Glomerular visceral epithelial cell (primary cell): ENCODE measurements around the gene KIAA1671.
"Not testable (repeated sequence)": the region's sequence is repeated elsewhere in the genome, so short reads cannot be mapped to it uniquely, and the experiment has no call there.

ENCODE experiments used
- DNase-seq: peaks from one replicate; pipeline ENCODE4 v3.0.0-alpha.2; 2016; ENCODE audit errors: extremely low spot score

The KIAA1671 gene

DNA sequence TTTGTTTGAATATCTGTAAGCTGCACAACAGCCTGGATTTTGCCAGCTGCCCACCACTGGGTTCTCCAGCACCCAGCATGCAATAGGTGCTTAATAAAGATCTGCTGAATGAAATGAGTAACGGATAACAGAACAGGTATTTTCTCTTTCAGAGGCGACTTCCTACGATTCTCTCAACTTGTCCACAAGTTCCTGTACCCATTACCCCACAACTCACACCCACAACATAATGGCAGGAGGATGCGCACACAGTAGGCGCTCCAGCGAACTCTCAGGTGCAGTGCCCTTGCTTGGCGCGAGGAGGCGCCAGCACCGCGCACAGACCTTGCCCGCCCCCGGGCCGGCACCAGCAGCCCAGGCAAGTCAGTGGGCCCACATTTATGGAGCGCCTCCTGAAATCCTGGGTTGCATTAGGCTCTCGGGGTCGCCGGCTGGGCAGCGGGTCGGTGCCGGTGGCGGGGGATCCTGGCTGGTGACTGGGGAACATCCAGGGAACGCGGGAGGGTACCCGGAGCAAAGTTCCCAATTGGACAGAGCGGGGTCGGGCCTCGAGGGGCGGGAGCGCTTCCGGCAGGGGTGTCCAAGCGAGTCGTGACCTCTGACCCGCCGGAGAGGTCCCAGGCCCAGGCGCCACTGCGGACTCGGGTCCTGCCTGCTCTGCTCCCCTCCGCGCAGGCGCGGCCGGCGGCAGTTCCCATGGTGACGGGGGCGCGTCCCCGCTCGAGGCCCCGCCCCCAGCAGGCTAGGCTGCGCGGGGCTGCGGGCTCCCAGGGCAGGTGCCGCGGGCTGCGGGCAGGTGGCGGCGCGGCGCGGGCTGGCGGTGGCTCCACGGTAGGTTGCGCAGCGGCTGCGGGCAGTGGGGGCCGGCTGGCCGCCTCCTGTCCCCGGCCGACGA, at the start of gene KIAA1671:
TSS of gene KIAA1671 (plus strand) at position 775 of the 895 bp plus-strand sequence. CDS start 75,284 bp downstream, outside the sequence.
- peak; percentile 84 for DNase-seq

DNA sequence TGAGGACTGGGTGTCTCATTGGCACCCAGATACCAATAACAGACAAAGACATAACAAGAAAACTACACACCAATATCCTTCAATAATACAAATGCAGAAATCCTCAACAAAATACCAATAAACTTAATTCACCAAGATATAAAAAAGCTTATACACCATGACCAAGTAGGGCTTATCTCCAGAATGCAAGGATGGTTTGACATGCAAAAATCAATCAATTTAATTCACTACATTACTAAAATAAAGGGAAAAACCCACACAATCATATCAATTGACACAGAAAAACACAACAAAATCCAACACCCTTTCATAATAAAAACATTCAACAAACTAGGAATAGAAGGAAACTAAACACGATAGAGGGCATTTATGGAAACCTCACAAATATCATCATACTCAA, 46.6 kb upstream of the KIAA1671 start:
- DNase-seq: no peak

DNA sequence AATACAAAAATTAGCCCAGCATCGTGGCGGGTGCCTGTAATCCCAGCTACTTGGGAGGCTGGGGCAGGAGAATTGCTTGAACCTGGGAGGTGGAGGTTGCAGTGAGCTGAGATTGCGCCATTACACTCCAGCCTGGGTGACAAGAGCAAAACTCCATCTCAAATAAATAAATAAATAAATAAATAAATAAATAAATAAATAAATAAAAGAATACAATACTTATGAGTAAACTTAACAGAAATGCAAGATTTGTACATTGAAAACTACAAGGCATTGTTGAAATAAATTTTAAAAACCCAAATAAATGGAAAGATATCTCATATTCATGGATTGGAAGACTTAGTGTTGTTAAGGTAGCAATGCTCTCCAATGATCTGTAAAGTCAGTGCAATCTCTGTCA, 45.4 kb upstream of the KIAA1671 start:
- DNase-seq: not testable (repeated sequence)

DNA sequence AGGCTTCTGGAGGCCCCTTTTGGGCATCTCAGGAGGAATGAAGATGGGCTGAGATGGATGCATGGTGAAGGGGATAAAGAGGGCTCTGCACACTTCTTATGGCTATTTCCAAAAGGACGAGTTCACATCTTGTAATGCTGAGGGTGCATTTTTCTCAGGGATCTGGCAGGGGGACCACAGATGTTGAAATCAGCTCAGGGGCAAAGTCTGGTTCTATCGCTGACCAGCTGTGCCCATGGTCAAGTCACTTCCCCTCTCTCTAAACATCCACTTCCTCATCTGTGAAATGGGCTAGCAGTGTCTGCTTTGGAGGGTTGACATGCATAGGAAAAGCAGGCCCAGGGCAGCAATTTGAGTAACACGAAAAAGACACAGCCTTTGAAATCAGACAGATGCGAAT, 32.5 kb upstream of the KIAA1671 start:
- no peak for DNase-seq

DNA sequence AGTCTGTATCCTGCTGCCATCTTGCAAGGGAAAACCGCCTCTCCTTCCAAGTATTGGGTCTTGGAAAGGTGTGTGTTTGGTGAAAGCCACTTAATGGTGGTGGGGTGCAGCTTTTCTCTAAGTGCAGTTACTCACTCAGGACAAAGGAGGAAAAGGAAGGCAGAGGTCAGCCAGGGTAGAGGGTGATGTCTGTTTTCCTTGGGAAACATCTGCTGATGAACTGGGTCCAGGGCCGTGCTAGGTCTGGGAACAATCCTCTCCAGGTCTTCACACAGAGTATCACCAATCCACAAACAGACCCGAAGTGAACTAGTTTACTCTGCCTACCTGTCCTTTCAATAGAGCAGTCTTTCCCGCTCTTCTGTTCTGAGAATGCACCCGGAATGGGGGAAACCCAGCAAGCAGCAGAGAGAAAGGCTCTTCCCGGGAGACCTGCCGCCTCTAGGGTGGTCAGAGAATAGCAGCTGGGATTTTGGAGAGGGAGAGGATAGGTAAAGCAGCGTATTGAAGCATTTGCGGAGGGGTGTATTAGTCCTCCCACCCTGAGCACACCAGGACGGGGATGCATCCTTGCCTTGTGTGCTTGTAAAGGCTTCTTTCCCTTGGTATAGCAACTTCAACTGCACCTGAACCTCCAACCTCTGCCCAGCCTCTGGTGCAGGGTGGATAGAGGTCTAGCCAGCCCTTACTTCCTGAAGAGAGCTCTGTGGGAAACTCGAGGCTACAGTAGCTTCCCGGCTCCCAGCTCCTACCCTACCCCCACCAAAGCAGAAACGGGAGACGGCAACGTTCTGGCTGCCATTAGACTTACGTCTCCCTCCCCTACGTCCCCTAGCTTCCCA, 26.7 kb upstream of the KIAA1671 start:
- no peak for DNase-seq

DNA sequence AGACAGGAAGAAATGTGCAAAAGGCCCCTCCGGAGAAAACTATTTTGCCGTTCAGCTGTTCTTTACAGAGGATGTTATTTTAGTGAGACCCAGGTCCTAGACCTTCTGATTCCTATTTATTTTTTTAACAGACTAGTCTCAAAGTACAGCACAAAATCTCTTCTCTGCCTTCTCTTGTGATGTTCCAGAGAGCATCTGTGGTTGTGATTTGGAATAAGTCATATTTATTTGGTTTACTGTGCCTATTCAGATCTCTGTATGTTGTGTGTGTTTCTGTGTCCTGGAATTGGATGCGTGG, 26.1 kb upstream of the KIAA1671 start:
- DNase-seq: no peak

DNA sequence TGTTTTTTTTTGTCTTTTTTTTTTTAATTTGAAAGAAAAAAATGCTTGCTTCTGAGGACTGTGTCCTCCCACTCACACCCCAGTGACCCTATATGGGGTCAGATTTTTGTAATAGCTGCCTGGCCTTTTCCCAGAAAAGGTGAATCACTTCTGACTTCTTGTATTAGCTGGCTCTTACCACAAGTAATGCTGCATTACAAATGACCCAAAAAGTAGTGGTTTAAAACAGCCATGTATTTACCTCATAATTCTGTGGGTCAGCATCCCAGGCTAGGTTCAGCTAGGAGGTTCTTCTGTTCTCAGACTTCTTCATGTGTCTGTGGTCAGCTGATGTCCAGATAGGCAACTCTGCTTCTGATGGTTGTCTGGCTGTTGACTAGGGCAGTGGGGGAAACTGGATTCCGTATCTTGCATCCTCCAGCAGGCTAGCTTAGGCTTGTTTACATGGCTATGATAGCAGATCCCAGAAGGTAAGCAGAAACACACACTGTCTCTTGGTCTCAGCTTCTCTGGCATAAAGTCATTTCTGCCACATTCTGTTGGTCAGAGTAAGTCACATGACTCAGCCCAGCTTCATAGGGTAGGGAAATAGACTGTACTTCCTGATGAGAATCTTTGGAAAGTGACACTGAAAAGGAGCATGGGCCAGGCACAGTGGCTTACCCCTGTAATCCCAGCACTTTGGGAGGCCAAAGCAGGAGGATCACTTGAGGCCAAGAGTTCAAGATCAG, 25.5 kb upstream of the KIAA1671 start:
- no peak for DNase-seq

DNA sequence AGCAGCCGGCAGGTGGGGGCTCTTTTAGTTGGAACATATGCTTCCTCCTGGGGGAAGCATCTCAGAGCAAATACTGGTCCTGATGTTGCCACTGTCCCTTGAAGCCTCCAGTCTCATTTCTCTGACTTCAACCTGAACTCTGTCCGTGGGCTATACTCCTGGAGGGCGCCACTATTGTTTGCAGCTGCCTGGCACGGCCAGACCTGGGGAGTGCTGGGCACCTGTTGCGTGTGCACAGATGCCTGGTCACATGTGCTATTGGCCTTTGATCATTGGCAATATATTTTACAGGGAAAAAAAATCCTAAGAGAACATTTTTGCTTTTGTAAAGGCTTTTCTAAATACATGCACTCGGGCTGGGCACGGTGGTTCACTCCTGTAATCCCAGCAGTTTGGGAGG, 24.2 kb upstream of the KIAA1671 start:
- DNase-seq: no peak

DNA sequence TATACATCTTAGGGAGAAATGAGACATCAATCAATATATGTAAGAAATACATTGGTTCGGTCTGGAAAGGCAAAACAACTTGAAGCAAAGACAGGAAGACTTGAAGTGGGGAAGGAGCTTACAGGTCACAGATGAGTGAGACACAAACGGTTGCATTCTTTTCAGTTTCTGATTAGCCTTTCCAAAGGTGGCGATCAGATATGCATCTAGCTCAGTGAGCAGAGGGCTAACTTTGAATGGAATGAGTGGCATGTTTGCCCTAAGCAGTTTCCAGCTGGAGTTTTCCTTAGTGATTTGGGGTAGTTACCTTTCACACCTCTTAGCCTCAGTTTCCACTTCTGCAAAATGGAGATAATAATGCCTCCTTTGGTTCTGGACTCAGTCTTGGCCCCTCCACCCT, 21.8 kb upstream of the KIAA1671 start:
- no peak for DNase-seq

DNA sequence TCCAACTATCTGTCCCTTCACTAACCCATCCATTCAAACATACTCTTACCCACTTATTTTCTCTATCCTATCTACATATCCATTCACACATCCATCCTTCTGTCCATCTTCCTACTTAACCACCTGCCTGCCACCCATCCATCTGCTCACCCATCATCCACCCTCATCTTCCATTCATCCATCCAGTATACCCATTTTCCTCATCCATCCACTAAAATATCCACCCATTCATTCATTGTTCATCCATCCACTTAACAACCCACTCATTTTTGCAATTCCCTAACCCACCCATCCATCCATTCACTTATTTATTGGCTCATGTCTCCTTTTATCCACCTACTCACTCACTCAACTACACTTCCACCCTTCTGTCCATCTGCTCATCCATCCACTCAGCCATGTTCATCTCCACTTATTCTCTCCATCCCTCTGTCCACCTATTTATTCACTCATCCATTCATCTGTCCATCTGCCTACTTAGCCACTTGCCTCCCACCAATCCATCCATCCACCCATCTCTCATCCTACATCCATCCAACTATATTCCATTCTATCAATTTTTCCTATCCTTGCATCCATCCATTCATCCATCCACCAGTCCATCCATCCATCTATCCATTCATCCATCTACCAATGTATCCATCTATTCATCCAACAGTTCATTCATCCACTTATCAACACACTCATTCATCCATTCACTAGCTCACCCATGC, 16.6 kb upstream of the KIAA1671 start:
- no peak for DNase-seq

DNA sequence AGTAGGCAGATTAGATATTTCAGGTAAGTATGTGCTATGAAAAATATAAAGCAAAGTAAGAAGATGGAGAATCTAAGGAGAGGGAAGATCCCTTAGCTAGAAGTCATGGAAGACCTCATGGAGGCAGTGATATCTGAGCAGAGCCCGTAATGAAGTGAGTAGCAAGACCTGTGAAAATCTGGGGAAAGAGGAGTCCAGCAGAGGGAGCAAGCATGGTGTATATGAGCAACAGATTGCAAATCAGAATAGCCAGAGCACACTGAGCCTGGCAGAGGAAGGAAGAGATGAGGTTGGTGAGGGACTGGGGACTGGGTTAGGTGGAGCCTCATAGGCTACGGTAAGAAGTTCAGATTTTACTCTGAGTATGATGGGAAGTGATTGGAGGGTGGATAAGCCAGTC, 15.4 kb upstream of the KIAA1671 start:
- DNase-seq: peak; percentile 19

DNA sequence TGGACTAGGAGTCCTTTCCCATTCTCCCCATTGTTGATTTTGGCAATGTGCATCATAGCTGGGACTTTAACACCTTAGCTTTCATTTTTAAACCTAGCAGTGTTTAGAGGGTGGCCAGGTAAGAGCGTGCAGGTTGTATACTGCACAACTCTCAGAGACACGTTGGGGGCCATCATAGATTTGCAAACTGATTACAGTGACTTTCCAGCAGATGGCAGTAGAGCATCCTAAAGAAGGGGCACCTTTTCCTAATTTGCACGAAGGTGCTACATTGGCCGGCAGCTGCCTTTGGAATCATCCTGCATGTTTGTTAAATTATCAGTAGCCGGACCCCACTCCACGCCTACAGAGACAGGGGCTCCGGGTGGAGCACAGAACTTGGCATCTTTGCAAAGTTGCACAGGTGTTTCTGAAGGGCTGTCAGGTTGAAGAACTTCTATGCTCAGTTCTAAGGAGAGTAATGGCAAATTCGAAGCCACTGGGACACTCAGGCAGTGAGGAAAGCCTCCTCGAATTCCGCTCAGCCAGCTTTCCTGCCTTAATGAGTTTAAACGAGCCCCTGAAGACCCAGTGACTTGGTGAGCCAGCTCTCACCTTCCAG, 13.7 kb upstream of the KIAA1671 start:
- peak; percentile 34 for DNase-seq

DNA sequence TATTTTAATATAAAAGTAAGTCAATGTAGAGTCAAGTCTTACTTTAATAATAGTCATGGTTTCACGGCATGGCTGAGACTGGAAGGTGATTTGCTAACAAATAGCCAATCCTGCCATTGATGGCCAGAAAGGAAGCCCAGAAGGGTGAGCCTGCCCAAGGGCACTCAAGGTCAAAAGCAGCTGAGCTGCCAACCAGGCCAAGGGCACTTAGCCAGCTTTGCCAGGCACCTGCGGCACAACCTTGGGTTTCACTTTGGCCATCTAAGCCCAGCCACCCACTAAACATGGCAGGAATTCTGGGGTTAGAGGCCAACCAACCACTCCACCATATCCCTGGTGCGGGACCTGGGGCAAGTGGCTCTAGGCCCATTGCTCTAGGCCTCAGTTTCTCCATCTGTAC, 10.2 kb upstream of the KIAA1671 start:
- DNase-seq: no peak

DNA sequence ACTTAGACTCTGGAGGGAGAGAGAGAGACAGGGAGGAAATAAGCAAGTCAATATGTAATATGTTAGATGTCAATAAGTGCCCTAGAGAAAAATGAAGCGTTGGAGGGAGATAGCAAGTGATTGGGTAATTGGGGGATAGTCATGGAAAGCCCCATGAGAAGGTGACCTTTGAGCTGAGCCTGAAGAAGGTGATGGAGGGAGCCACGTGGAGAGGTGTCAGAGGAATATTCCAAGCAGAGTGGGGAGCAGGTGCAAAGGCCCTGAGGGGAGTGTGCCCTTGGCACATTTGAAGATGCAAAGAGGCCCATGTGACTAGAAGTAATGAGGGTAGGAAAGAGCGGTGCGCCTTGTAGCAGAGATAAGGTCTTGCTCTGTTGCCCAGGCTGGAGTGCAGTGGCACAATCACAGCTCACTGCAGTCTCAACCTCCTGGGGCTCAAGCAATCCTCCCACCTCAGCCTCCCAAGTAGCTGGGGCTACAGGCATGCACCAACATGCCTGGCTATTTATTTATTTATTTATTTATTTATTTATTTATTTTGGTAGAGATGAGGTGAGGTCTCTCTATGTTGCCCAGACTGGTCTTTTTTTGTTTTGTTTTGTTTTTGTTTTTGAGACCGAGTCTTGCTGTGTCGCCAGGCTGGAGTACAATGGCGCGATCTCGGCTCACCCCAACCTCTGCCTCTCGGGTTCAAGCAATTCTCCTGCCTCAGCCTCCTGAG, 8.1 kb upstream of the KIAA1671 start:
- no peak for DNase-seq

DNA sequence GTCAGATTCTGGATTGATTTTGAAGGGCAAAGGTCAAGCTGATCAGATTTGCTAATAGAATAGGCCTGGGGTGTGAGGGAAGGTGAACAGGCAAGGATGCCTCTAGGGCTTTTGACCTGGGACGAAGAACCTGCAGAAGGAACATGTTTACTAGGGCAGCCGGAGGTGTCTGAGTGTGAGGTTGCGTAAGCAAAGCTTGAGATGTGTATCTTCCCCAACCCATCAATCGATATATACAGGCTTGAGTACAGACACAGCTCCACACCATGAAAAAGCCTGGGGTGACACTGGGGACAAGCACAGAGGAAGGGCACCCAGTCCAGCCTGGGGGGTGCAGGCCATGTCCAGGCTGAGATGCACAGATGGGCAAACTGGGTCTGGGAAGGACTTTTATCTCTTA, 7.1 kb upstream of the KIAA1671 start:
- DNase-seq: no peak

DNA sequence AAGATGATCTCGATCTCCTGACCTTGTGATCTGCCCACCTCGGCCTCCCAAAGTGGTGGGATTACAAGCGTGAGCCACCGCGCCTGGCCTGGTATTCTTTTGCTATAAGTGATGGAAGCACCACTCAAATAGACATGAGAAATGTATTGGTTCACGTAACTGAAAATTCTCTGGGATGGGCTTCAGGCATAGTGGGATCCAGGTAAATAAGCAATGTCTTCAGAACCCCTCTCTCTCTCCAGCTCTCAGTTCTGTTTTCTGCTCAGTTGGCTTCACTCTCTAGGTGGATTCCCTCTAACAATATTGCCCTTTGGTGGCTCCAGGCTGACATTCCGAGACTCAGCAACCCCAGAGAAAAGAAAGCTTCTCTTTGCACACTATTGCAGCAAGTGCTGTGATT, 5.1 kb upstream of the KIAA1671 start:
- DNase-seq: no peak

DNA sequence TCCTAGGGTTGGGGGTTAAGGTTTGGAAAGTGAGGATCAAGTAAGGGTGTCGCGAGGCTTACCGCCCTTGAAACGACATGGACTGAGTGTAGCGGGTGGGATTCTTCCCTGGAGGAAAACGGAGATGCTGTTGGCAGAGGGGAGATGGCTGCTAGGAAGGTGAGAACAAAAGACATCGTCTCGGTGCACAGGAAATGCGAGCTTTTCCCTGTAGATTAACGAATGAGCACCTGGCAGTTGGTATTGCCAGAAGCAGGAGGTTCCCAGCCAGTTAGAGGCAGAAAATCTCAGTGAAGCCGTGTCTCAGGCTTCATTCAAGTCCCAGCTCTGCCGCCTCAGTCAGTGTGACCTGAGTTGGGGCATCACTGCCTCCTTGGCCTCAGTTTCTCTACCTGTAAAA, 4.6 kb upstream of the KIAA1671 start:
- no peak for DNase-seq

DNA sequence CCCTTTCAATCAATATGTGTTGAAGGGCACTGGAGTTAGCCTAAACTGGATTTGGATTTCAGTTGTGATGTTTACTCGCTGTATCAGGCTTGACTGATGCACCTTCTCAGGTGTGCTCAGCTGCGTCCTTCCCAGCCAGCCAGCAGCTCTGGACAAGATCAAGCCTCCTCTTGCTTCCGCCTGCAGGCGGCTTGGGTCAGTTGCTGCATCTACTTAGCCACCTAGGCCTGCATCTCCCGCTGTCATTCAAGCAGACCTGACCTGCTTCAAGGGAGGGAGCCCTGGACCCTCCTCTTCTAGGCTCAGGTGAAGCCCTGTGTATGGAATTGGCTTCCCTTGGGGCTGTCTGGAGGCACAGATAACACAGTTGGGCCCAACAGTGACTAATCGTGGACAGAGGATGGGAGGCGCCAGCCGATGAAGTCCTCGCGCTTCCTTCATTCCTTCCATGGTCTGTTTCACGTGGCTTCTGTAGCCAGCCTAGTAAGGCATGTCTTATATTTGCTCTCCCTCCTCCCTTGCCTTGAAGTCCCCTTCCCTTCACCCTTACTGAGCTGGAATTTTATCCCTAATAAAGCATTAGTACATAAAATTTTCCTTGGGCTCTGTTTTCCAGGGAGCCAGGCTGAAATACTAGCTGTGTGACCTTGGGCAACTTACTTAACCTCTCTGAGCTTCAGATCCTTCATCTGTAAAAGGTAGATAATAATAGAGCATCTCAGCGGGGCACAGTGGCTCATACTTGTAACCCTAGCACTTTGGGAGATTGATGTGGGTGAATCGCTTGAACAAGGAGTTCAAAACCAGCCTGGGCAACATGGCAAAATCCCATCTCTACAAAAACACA, 3.9 kb upstream of the KIAA1671 start:
- DNase-seq: no peak

DNA sequence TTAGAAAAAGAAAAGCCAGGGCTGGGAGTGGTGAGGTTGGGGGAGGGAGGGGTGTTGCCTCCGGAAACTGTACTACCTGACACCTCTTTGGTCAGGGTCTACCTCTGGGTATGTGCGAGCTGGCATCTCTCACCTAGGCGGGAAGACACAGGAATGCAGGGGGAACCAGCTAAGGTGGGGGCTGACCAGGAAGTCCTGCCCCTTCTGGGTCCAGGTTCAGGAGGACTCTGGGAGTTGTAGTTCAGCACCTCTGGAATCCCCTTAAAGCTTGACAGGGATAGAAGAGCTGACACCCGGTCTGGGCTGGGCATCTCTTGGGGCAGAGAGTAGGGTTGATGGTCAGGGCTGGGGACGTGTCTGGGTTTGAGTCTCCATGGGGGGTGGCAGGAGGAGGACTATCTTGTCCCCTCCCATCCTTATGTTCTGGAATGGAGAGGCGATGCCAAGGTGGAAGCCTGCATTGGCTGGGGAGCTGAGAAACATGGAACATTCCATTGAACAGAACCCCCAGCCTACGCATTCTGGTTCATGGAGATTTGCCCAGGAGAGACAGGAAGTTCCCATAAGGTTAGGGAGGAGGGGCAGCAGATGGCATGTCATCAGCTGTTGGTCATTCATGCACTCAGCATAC, 2.1 kb upstream of the KIAA1671 start:
- peak; percentile 17 for DNase-seq
